ENCODE data around the gene TMIGD3. TPM values are rescaled to one million over a fixed set of nuclear protein-coding genes. Genes with fewer than 3 reads are reported as not detected.

The TMIGD3 gene
- total and polyA plus RNA-seq, 2 of the 4 experiments (the other 2 are of a cell fraction), result under 0.01 to 0.12 TPM

- TF ChIP-seq MXI1 (IDR thresholded peaks at IDR 0.05; ENCODE audit: borderline replicate concordance, low read depth, low read length) (no peak), MAFK (IDR thresholded peaks at IDR 0.05; ENCODE audit: low read depth, low read length) (no peak), NFE2L2 (IDR thresholded peaks at IDR 0.05; ENCODE audit: low read depth, low read length) (no peak), MAZ (IDR thresholded peaks at IDR 0.05; ENCODE audit: borderline replicate concordance, low read depth, low read length) (no peak), USF2 (IDR thresholded peaks at IDR 0.05; ENCODE audit: low read depth, low read length) (no peak), CHD1 (IDR thresholded peaks at IDR 0.05; ENCODE audit: low read depth, low read length) (no peak), POLR2A (IDR thresholded peaks at IDR 0.05; ENCODE audit: low read depth, low read length) (no peak), FOS (IDR thresholded peaks at IDR 0.05; ENCODE audit: low read depth, low read length) (no peak), RFX5 (IDR thresholded peaks at IDR 0.05; ENCODE audit: low read depth, low read length) (no peak), RAD21 (IDR thresholded peaks at IDR 0.05; ENCODE audit: low read length) (no peak), RCOR1 (IDR thresholded peaks at IDR 0.05; ENCODE audit: insufficient replicate concordance, low read length) (no peak), BHLHE40 (IDR thresholded peaks at IDR 0.05; ENCODE audit: low read depth, low read length) (no peak), ELK1 (IDR thresholded peaks at IDR 0.05; ENCODE audit: borderline replicate concordance, low read depth, low read length) (no peak), CTCF (conservative IDR thresholded peaks at IDR 0.05; ENCODE audit: low read depth, low read length) (no peak), CEBPB (IDR thresholded peaks at IDR 0.05; ENCODE audit: low read depth, low read length) (no peak)
- dilution Hi-C loops (cut with HindIII; ENCODE audit: low sequenced_read_pairs, unreplicated experiment), result no loop called here
Measured at GRCh38 chr1:111541721-111542120, 38.3 kb upstream of the TMIGD3 start.

More at GRCh38 chr1:111541721-111542120, 38.3 kb upstream of the TMIGD3 start:
- peak overlapping the region; percentile 58; the same call in 1 of the 2 replicates for H4K91ac ChIP-seq (ENCODE audit: insufficient read depth, low read depth, low read length)
- CTCF ChIA-PET, result interaction anchor here (0.6 kb wide), 1 partner anchor 114 kb away, joined by 3 read pairs; no protein-coding TSS in a partner anchor
- DNase-seq, result peak; percentile 37
- H3K18ac ChIP-seq (ENCODE audit: low read depth, low read length), result no peak overlapping the region
- H3K4me2 ChIP-seq (ENCODE audit: low read depth, low read length), result no peak overlapping the region
- H2AFZ ChIP-seq (replicated peaks; ENCODE audit: low read length, poor library complexity), result peak overlapping the region; percentile 79
- no peak overlapping the region for H3K4me3 ChIP-seq (ENCODE audit: insufficient read depth, low read depth, low read length)
- no peak overlapping the region for H2BK5ac ChIP-seq (ENCODE audit: low read depth, low read length, poor library complexity, severe bottlenecking)
- peak overlapping the region; percentile 59; the same call in 1 of the 3 replicates for H2BK15ac ChIP-seq (ENCODE audit: low read depth, low read length)
- no peak overlapping the region for H3K27ac ChIP-seq (ENCODE audit: insufficient read depth, low read length)
- BruUV-seq (replicated peaks), result no TSS peak
- H3K79me1 ChIP-seq (ENCODE audit: low read depth in 1 of 2, low read length in 2 of 2), result peaks cover 0 to 3% of the 10 kb centered on the region in 2 experiments; a peak in 1 of 4 replicates
- peaks cover 6% of the 10 kb centered on the region for H3K9me1 ChIP-seq (ENCODE audit: insufficient read depth, low read length)
- no peak overlapping the region for H2AK9ac ChIP-seq (replicated peaks; ENCODE audit: low read depth, low read length, poor library complexity)
- H2AK5ac ChIP-seq (ENCODE audit: low read depth, low read length), result no peak overlapping the region
- H3K4ac ChIP-seq (ENCODE audit: low read depth, low read length), result peak overlapping the region; percentile 55; the same call in 1 of the 2 replicates
- intact Hi-C loops (cut with micrococcal nuclease), result no loop called here
- H4K20me1 ChIP-seq (ENCODE audit: insufficient read depth, low read length), result no peaks in the 10 kb centered on the region
- peak overlapping the region; percentile 77; the same call in 1 of the 2 replicates for H2BK20ac ChIP-seq (ENCODE audit: low read depth, low read length)
- no peaks in the 10 kb centered on the region for H3K36me3 ChIP-seq (ENCODE audit: control insufficient read depth, insufficient read depth, low read length)
- H4K8ac ChIP-seq (ENCODE audit: low read depth in 2 of 2, low read length in 2 of 2), result peak overlapping the region in 1 of 2 experiments; percentile 64; a peak in 2 of 4 replicates
- in situ Hi-C loops (cut with MboI; ENCODE audit: low sequenced_read_pairs), result no loop called here
- H3K9me3 ChIP-seq (ENCODE audit: control insufficient read depth, insufficient read depth, low read length), result no peaks in the 10 kb centered on the region
- no peak overlapping the region for H3K56ac ChIP-seq (ENCODE audit: extremely low read depth, insufficient read depth, low read length)
- no peak overlapping the region for H3K9ac ChIP-seq (ENCODE audit: low read depth, low read length)
- H3K4me1 ChIP-seq (ENCODE audit: control insufficient read depth, insufficient read depth, low read length), result peaks cover 7% of the 10 kb centered on the region; the same call in 1 of the 2 replicates
- no CpG with 5 or more reads among the region's 4 CpGs for WGBS, 2 experiments (ENCODE audit: extremely low coverage in 2 of 2, insufficient read length in 1 of 2)
- peak overlapping the region; percentile 43 for H3K14ac ChIP-seq (replicated peaks; ENCODE audit: low read depth, low read length)
- no peak overlapping the region for H3K23ac ChIP-seq (ENCODE audit: low read depth, low read length)
- H2BK120ac ChIP-seq (ENCODE audit: low read depth, low read length), result peak overlapping the region; percentile 84
- H3K27me3 ChIP-seq (ENCODE audit: control insufficient read depth, insufficient read depth, low read length), result no peaks in the 10 kb centered on the region
- no peak overlapping the region; the same call in 1 of the 2 replicates for H4K5ac ChIP-seq (ENCODE audit: low read depth, low read length)
- ATAC-seq (ENCODE audit: low read depth), result peak; percentile 44; the same call in 1 of the 2 replicates
- POLR2A ChIA-PET (ENCODE audit: unreplicated experiment), result interaction anchor here (0.5 kb wide), 1 partner anchor 30 kb away, joined by 3 read pairs; no protein-coding TSS in a partner anchor
